ENCODE data around the gene NAA35.
"Not testable (repeated sequence)": the region's sequence is repeated elsewhere in the genome, so short reads cannot be mapped to it uniquely, and the experiment has no call there.

The NAA35 gene

GRCh38 chr9:85974055-85974547, 33.2 kb downstream of the NAA35 start:
- H3K36me3 ChIP-seq (ENCODE audit: control insufficient read depth in 1 of 2, insufficient read depth in 2 of 2, low read length in 2 of 2) = peaks cover 14 to 53% of the 10 kb centered on the region in 2 donors
- H3K9ac ChIP-seq (ENCODE audit: low read depth in 1 of 2, low read length in 2 of 2); H3K4me3 ChIP-seq (ENCODE audit: low read depth in 1 of 2, low read length in 2 of 2); H3K9me3 ChIP-seq (ENCODE audit: control insufficient read depth in 1 of 2, low read length in 2 of 2); H3K27ac ChIP-seq (ENCODE audit: low read depth, low read length); H3K27me3 ChIP-seq (ENCODE audit: control insufficient read depth in 1 of 2, insufficient read depth in 2 of 2, low read length in 2 of 2); H3K4me1 ChIP-seq (ENCODE audit: control insufficient read depth in 1 of 2, insufficient read depth in 2 of 2, low read length in 2 of 2): not testable (repeated sequence)

GRCh38 chr9:85978496-85978895, 37.5 kb downstream of the NAA35 start:
- no peaks in the 10 kb centered on the region for H3K9me3 ChIP-seq (ENCODE audit: control insufficient read depth in 1 of 2, low read length in 2 of 2)
- H3K27ac ChIP-seq (ENCODE audit: low read depth, low read length) = no peak overlapping the region
- no peak overlapping the region for H3K9ac ChIP-seq (ENCODE audit: low read depth in 1 of 2, low read length in 2 of 2)
- H3K36me3 ChIP-seq (ENCODE audit: control insufficient read depth in 1 of 2, insufficient read depth in 2 of 2, low read length in 2 of 2) = peaks cover 18 to 60% of the 10 kb centered on the region in 2 donors
- H3K27me3 ChIP-seq (ENCODE audit: control insufficient read depth in 1 of 2, insufficient read depth in 2 of 2, low read length in 2 of 2) = no peaks in the 10 kb centered on the region
- H3K4me3 ChIP-seq (ENCODE audit: low read depth in 1 of 2, low read length in 2 of 2) = no peak overlapping the region
- no peaks in the 10 kb centered on the region for H3K4me1 ChIP-seq (ENCODE audit: control insufficient read depth in 1 of 2, insufficient read depth in 2 of 2, low read length in 2 of 2)

GRCh38 chr9:85981369-85981768, 40.4 kb downstream of the NAA35 start:
- H3K9ac ChIP-seq (ENCODE audit: low read depth in 1 of 2, low read length in 2 of 2) = no peak overlapping the region
- H3K27ac ChIP-seq (ENCODE audit: low read depth, low read length) = no peak overlapping the region
- H3K4me3 ChIP-seq (ENCODE audit: low read depth in 1 of 2, low read length in 2 of 2) = no peak overlapping the region
- no peaks in the 10 kb centered on the region for H3K4me1 ChIP-seq (ENCODE audit: control insufficient read depth in 1 of 2, insufficient read depth in 2 of 2, low read length in 2 of 2)
- H3K36me3 ChIP-seq (ENCODE audit: control insufficient read depth in 1 of 2, insufficient read depth in 2 of 2, low read length in 2 of 2) = peaks cover 15 to 64% of the 10 kb centered on the region in 2 donors
- H3K9me3 ChIP-seq (ENCODE audit: control insufficient read depth in 1 of 2, low read length in 2 of 2) = no peaks in the 10 kb centered on the region
- no peaks in the 10 kb centered on the region for H3K27me3 ChIP-seq (ENCODE audit: control insufficient read depth in 1 of 2, insufficient read depth in 2 of 2, low read length in 2 of 2)

- Histone ChIP-seq H3K4me1 (ENCODE audit: control insufficient read depth in 1 of 2, insufficient read depth in 2 of 2, low read length in 2 of 2) (no peaks in the 10 kb centered on the region), H3K9ac (ENCODE audit: low read depth in 1 of 2, low read length in 2 of 2) (no peak overlapping the region), H3K4me3 (ENCODE audit: low read depth in 1 of 2, low read length in 2 of 2) (no peak overlapping the region), H3K27ac (ENCODE audit: low read depth, low read length) (no peak overlapping the region), H3K27me3 (ENCODE audit: control insufficient read depth in 1 of 2, insufficient read depth in 2 of 2, low read length in 2 of 2) (no peaks in the 10 kb centered on the region), H3K36me3 (ENCODE audit: control insufficient read depth in 1 of 2, insufficient read depth in 2 of 2, low read length in 2 of 2) (peaks cover 4 to 53% of the 10 kb centered on the region in 2 donors), H3K9me3 (ENCODE audit: control insufficient read depth in 1 of 2, low read length in 2 of 2) (no peaks in the 10 kb centered on the region)
Measured at GRCh38 chr9:85984457-85984856, 43.5 kb downstream of the NAA35 start.

- Histone ChIP-seq H3K4me1 (ENCODE audit: control insufficient read depth in 1 of 2, insufficient read depth in 2 of 2, low read length in 2 of 2) (no peaks in the 10 kb centered on the region), H3K4me3 (ENCODE audit: low read depth in 1 of 2, low read length in 2 of 2) (no peak overlapping the region), H3K36me3 (ENCODE audit: control insufficient read depth in 1 of 2, insufficient read depth in 2 of 2, low read length in 2 of 2) (peaks cover 0 to 36% of the 10 kb centered on the region in 2 donors), H3K9me3 (ENCODE audit: control insufficient read depth in 1 of 2, low read length in 2 of 2) (no peaks in the 10 kb centered on the region), H3K9ac (ENCODE audit: low read depth in 1 of 2, low read length in 2 of 2) (no peak overlapping the region), H3K27ac (ENCODE audit: low read depth, low read length) (no peak overlapping the region), H3K27me3 (ENCODE audit: control insufficient read depth in 1 of 2, insufficient read depth in 2 of 2, low read length in 2 of 2) (no peaks in the 10 kb centered on the region)
Measured at GRCh38 chr9:85987236-85987635, 46.3 kb downstream of the NAA35 start.

GRCh38 chr9:85994191-85994590, 53.2 kb downstream of the NAA35 start:
- no peaks in the 10 kb centered on the region for H3K4me1 ChIP-seq (ENCODE audit: control insufficient read depth in 1 of 2, insufficient read depth in 2 of 2, low read length in 2 of 2)
- H3K9me3 ChIP-seq (ENCODE audit: control insufficient read depth in 1 of 2, low read length in 2 of 2) = no peaks in the 10 kb centered on the region
- H3K27me3 ChIP-seq (ENCODE audit: control insufficient read depth in 1 of 2, insufficient read depth in 2 of 2, low read length in 2 of 2) = no peaks in the 10 kb centered on the region
- no peak overlapping the region for H3K4me3 ChIP-seq (ENCODE audit: low read depth in 1 of 2, low read length in 2 of 2)
- peaks cover 0 to 29% of the 10 kb centered on the region in 2 donors for H3K36me3 ChIP-seq (ENCODE audit: control insufficient read depth in 1 of 2, insufficient read depth in 2 of 2, low read length in 2 of 2)
- no peak overlapping the region for H3K9ac ChIP-seq (ENCODE audit: low read depth in 1 of 2, low read length in 2 of 2)
- H3K27ac ChIP-seq (ENCODE audit: low read depth, low read length) = no peak overlapping the region

GRCh38 chr9:85995097-85995496, 54.2 kb downstream of the NAA35 start:
- no peaks in the 10 kb centered on the region for H3K27me3 ChIP-seq (ENCODE audit: control insufficient read depth in 1 of 2, insufficient read depth in 2 of 2, low read length in 2 of 2)
- H3K9me3 ChIP-seq (ENCODE audit: control insufficient read depth in 1 of 2, low read length in 2 of 2) = no peaks in the 10 kb centered on the region
- no peak overlapping the region for H3K9ac ChIP-seq (ENCODE audit: low read depth in 1 of 2, low read length in 2 of 2)
- peaks cover 0 to 36% of the 10 kb centered on the region in 2 donors for H3K36me3 ChIP-seq (ENCODE audit: control insufficient read depth in 1 of 2, insufficient read depth in 2 of 2, low read length in 2 of 2)
- H3K4me3 ChIP-seq (ENCODE audit: low read depth in 1 of 2, low read length in 2 of 2) = no peak overlapping the region
- H3K4me1 ChIP-seq (ENCODE audit: control insufficient read depth in 1 of 2, insufficient read depth in 2 of 2, low read length in 2 of 2) = no peaks in the 10 kb centered on the region
- no peak overlapping the region for H3K27ac ChIP-seq (ENCODE audit: low read depth, low read length)

- Histone ChIP-seq H3K27me3 (ENCODE audit: control insufficient read depth in 1 of 2, insufficient read depth in 2 of 2, low read length in 2 of 2) (no peaks in the 10 kb centered on the region), H3K36me3 (ENCODE audit: control insufficient read depth in 1 of 2, insufficient read depth in 2 of 2, low read length in 2 of 2) (peaks cover 0 to 37% of the 10 kb centered on the region in 2 donors), H3K9ac (ENCODE audit: low read depth in 1 of 2, low read length in 2 of 2) (no peak overlapping the region), H3K27ac (ENCODE audit: low read depth, low read length) (no peak overlapping the region), H3K4me1 (ENCODE audit: control insufficient read depth in 1 of 2, insufficient read depth in 2 of 2, low read length in 2 of 2) (no peaks in the 10 kb centered on the region), H3K4me3 (ENCODE audit: low read depth in 1 of 2, low read length in 2 of 2) (no peak overlapping the region), H3K9me3 (ENCODE audit: control insufficient read depth in 1 of 2, low read length in 2 of 2) (no peaks in the 10 kb centered on the region)
Measured at GRCh38 chr9:85995599-85995998, 54.7 kb downstream of the NAA35 start.

- H3K36me3 ChIP-seq (ENCODE audit: control insufficient read depth in 1 of 2, insufficient read depth in 2 of 2, low read length in 2 of 2) = peaks cover 19 to 41% of the 10 kb centered on the region in 2 donors
- H3K4me1 ChIP-seq (ENCODE audit: control insufficient read depth in 1 of 2, insufficient read depth in 2 of 2, low read length in 2 of 2) = no peaks in the 10 kb centered on the region
- H3K27ac ChIP-seq (ENCODE audit: low read depth, low read length) = no peak overlapping the region
- H3K27me3 ChIP-seq (ENCODE audit: control insufficient read depth in 1 of 2, insufficient read depth in 2 of 2, low read length in 2 of 2) = no peaks in the 10 kb centered on the region
- peaks cover 0 to 4% of the 10 kb centered on the region in 2 donors for H3K9me3 ChIP-seq (ENCODE audit: control insufficient read depth in 1 of 2, low read length in 2 of 2)
- H3K4me3 ChIP-seq (ENCODE audit: low read depth in 1 of 2, low read length in 2 of 2) = no peak overlapping the region
- no peak overlapping the region for H3K9ac ChIP-seq (ENCODE audit: low read depth in 1 of 2, low read length in 2 of 2)
Measured at GRCh38 chr9:86005253-86005775, 64.4 kb downstream of the NAA35 start.

- H3K36me3 ChIP-seq (ENCODE audit: control insufficient read depth in 1 of 2, insufficient read depth in 2 of 2, low read length in 2 of 2) = peaks cover 20 to 44% of the 10 kb centered on the region in 2 donors
Measured at GRCh38 chr9:86009133-86009532, 68.2 kb downstream of the NAA35 start.

More at GRCh38 chr9:86009133-86009532, 68.2 kb downstream of the NAA35 start:
- no peaks in the 10 kb centered on the region for H3K4me1 ChIP-seq (ENCODE audit: control insufficient read depth in 1 of 2, insufficient read depth in 2 of 2, low read length in 2 of 2)
- peaks cover 0 to 4% of the 10 kb centered on the region in 2 donors for H3K9me3 ChIP-seq (ENCODE audit: control insufficient read depth in 1 of 2, low read length in 2 of 2)
- no peak overlapping the region for H3K4me3 ChIP-seq (ENCODE audit: low read depth in 1 of 2, low read length in 2 of 2)
- H3K27ac ChIP-seq (ENCODE audit: low read depth, low read length) = no peak overlapping the region
- H3K9ac ChIP-seq (ENCODE audit: low read depth in 1 of 2, low read length in 2 of 2) = no peak overlapping the region
- no peaks in the 10 kb centered on the region for H3K27me3 ChIP-seq (ENCODE audit: control insufficient read depth in 1 of 2, insufficient read depth in 2 of 2, low read length in 2 of 2)

Data from duodenal mucosa (tissue), 2 donors.